MM.1S (cell line): ENCODE results near the gene HOXB3.

Experiments used
- DNase-seq: peaks from one replicate; pipeline ENCODE4 v3.0.0-alpha.2; 2015
- H2AFZ ChIP-seq: fragments of 300-600 bp; sonication (generic); 2 replicates; pipeline ENCODE4 v1.6.0; 2016; ENCODE audit warnings: antibody characterized with exemption, low read length
- H3F3A ChIP-seq: fragments of 300-600 bp; sonication (generic); 2 replicates; pipeline ENCODE4 v1.6.1; 2016; ENCODE audit warnings: mild to moderate bottlenecking, antibody characterized with exemption, low read length, moderate library complexity, mixed read lengths; ENCODE audit not compliant: insufficient read depth
- H3K27ac ChIP-seq: fragments of 300-600 bp; sonication (generic); 2 replicates; pipeline ENCODE4 v1.5.1; 2016; ENCODE audit warnings: mild to moderate bottlenecking, low read length
- H3K27me3 ChIP-seq: fragments of 300-600 bp; sonication (generic); replicated peaks from 2 replicates; pipeline ENCODE4 v1.6.0; 2016; ENCODE audit warnings: low read length; ENCODE audit not compliant: insufficient read depth
- H3K36me3 ChIP-seq: fragments of 300-600 bp; sonication (generic); replicated peaks from 2 replicates; pipeline ENCODE4 v1.6.1; 2016; ENCODE audit warnings: mild to moderate bottlenecking, low read length, mixed read lengths; ENCODE audit not compliant: insufficient read depth
- H3K4me1 ChIP-seq: fragments of 300-600 bp; sonication (generic); 2 replicates; pipeline ENCODE4 v1.6.1; 2016; ENCODE audit warnings: low read length, mixed read lengths
- H3K4me2 ChIP-seq: fragments of 300-600 bp; sonication (generic); 2 replicates; pipeline ENCODE4 v1.6.0; 2016; ENCODE audit warnings: low read depth, low read length
- H3K4me3 ChIP-seq: fragments of 300-600 bp; sonication (generic); 2 replicates; pipeline ENCODE4 v1.5.1; 2016; ENCODE audit warnings: low read length, mixed read lengths
- H3K79me2 ChIP-seq: fragments of 300-600 bp; sonication (generic); 2 replicates; pipeline ENCODE4 v1.6.1; 2016; ENCODE audit warnings: mixed run types, low read length, mixed read lengths
- H3K9ac ChIP-seq: fragments of 300-600 bp; sonication (generic); 2 replicates; pipeline ENCODE4 v1.6.1; 2016; ENCODE audit warnings: low read length, mixed read lengths
- H3K9me2 ChIP-seq: fragments of 300-600 bp; sonication (generic); replicated peaks from 2 replicates; pipeline ENCODE4 v1.6.1; 2016; ENCODE audit warnings: mild to moderate bottlenecking, low read length, mixed read lengths; ENCODE audit not compliant: insufficient read depth
- H3K9me3 ChIP-seq: fragments of 300-600 bp; sonication (generic); replicated peaks from 2 replicates; pipeline ENCODE4 v1.6.1; 2016; ENCODE audit warnings: mild to moderate bottlenecking, low read length, mixed read lengths; ENCODE audit not compliant: insufficient read depth
- H4K20me1 ChIP-seq: fragments of 300-600 bp; sonication (generic); 2 replicates; pipeline ENCODE4 v1.6.1; 2016; ENCODE audit warnings: mild to moderate bottlenecking, low read length, moderate library complexity, mixed read lengths; ENCODE audit not compliant: insufficient read depth
- CTCF ChIP-seq: fragments of 300-600 bp; sonication (generic); IDR thresholded peaks from 2 replicates; pipeline ENCODE4 v1.5.1; 2016; ENCODE audit warnings: antibody characterized with exemption, low read length, mixed read lengths
- EZH2 ChIP-seq: fragments of 300-600 bp; sonication (generic); optimal IDR thresholded peaks from 2 replicates; pipeline ENCODE3; 2017; ENCODE audit warnings: low read depth, mild to moderate bottlenecking, antibody characterized with exemption, low read length, mixed read lengths
- EZH2phosphoT487 ChIP-seq: fragments of 300-600 bp; sonication (generic); IDR thresholded peaks from 2 replicates; pipeline ENCODE4 v1.6.1; 2018; ENCODE audit warnings: antibody characterized with exemption, low read length

Gene HOXB3

GRCh38 chr17:48549914-48550501 lies 40.0 kb downstream of the HOXB3 start:
- Histone ChIP-seq H3K9me2 (no peaks in the 10 kb centered on the region), H3K36me3 (no peaks in the 10 kb centered on the region), H3K9me3 (no peaks in the 10 kb centered on the region), H4K20me1 (no peaks in the 10 kb centered on the region), H3K9ac (no peak overlapping the region), H2AFZ (no peak overlapping the region), H3K27ac (no peak overlapping the region), H3K4me3 (no peak overlapping the region), H3K4me1 (no peaks in the 10 kb centered on the region), H3K4me2 (no peak overlapping the region), H3K79me2 (no peaks in the 10 kb centered on the region), H3F3A (no peaks in the 10 kb centered on the region), H3K27me3 (no peaks in the 10 kb centered on the region)
- DNase-seq = no peak
- TF ChIP-seq CTCF (no peak), EZH2 (no peak), EZH2phosphoT487 (no peak)

- Histone ChIP-seq H3K27me3 (no peaks in the 10 kb centered on the region; the same call in 1 of the 2 replicates), H3K36me3 (no peaks in the 10 kb centered on the region), H2AFZ (no peak overlapping the region), H3K4me1 (no peaks in the 10 kb centered on the region), H3K4me2 (no peak overlapping the region), H4K20me1 (no peaks in the 10 kb centered on the region), H3K9ac (no peak overlapping the region), H3K9me3 (no peaks in the 10 kb centered on the region), H3F3A (no peaks in the 10 kb centered on the region), H3K79me2 (no peaks in the 10 kb centered on the region), H3K4me3 (no peak overlapping the region), H3K27ac (no peak overlapping the region), H3K9me2 (no peaks in the 10 kb centered on the region)
- TF ChIP-seq EZH2 = no peak
- no peak for TF ChIP-seq EZH2phosphoT487
- TF ChIP-seq CTCF = no peak
- no peak for DNase-seq
Observed at GRCh38 chr17:48549281-48549630, 40.8 kb downstream of the HOXB3 start.

- H3K4me3 ChIP-seq = no peak overlapping the region
- H3K9ac ChIP-seq = no peak overlapping the region
- no peak for TF ChIP-seq CTCF
- no peak for TF ChIP-seq EZH2phosphoT487
- TF ChIP-seq EZH2 = no peak
- no peaks in the 10 kb centered on the region for H3K36me3 ChIP-seq
- no peaks in the 10 kb centered on the region for H3K79me2 ChIP-seq
- H3K27ac ChIP-seq = no peak overlapping the region
- H3K4me1 ChIP-seq = no peaks in the 10 kb centered on the region
- H4K20me1 ChIP-seq = no peaks in the 10 kb centered on the region
- H3F3A ChIP-seq = no peaks in the 10 kb centered on the region
- no peaks in the 10 kb centered on the region; the same call in 1 of the 2 replicates for H3K27me3 ChIP-seq
- no peak overlapping the region for H3K4me2 ChIP-seq
- no peaks in the 10 kb centered on the region for H3K9me3 ChIP-seq
- no peak for DNase-seq
- H3K9me2 ChIP-seq = no peaks in the 10 kb centered on the region
- H2AFZ ChIP-seq = no peak overlapping the region
Observed at GRCh38 chr17:48548523-48549280, 41.3 kb downstream of the HOXB3 start.
